GM12878 (cell line): Measurements from ENCODE around the gene CLIP1. TPM values are rescaled to one million over a fixed set of nuclear protein-coding genes. Genes with fewer than 3 reads are reported as not detected.

Experiments used
- BHLHE40 ChIP-seq, 2 experiments: fragments of 450-650 bp in 1 of 2; IDR thresholded peaks; 2 replicates each; pipeline ENCODE4 v1.6.1; 2011 to 2017; ENCODE audit warnings: low read depth in 2 of 2, borderline replicate concordance in 1 of 2, improper control_type of control experiment in 1 of 2, low read length in 1 of 2, mild to moderate bottlenecking in 1 of 2
- ETV6 ChIP-seq, 2 experiments: fragments of 450-650 bp in 1 of 2; IDR thresholded peaks in 1 of 2; conservative IDR thresholded peaks in 1 of 2; 2 replicates each; pipeline ENCODE4 v1.6.1; 2014; ENCODE audit warnings: antibody characterized with exemption in 1 of 2, borderline replicate concordance in 1 of 2, low read depth in 1 of 2, mild to moderate bottlenecking in 1 of 2, moderate library complexity in 1 of 2
- FOS ChIP-seq: IDR thresholded peaks from 3 replicates; pipeline ENCODE4 v1.6.1; 2011; ENCODE audit warnings: borderline replicate concordance; ENCODE audit not compliant: insufficient read length; ENCODE audit errors: extremely low read depth
- JUND ChIP-seq: IDR thresholded peaks from 2 replicates; pipeline ENCODE4 v1.6.1; 2012; ENCODE audit warnings: low read depth, mild to moderate bottlenecking, low read length, improper control_type of control experiment, moderate library complexity
- KLF5 ChIP-seq: fragments of 450-650 bp; IDR thresholded peaks from 2 replicates; pipeline ENCODE4 v1.6.1; 2014; ENCODE audit warnings: mild to moderate bottlenecking; ENCODE audit not compliant: partially characterized antibody
- MTA2 ChIP-seq: fragments of 450-650 bp; IDR thresholded peaks from 2 replicates; pipeline ENCODE4 v1.6.1; 2016; ENCODE audit warnings: low read depth, mild to moderate bottlenecking, moderate library complexity
- NBN ChIP-seq: fragments of 450-650 bp; IDR thresholded peaks from 2 replicates; pipeline ENCODE4 v1.6.1; 2016
- PML ChIP-seq: IDR thresholded peaks from 2 replicates; pipeline ENCODE4 v1.6.1; 2012; ENCODE audit warnings: low read length, inconsistent platforms
- SPI1 ChIP-seq: IDR thresholded peaks from 2 replicates; pipeline ENCODE4 v1.6.1; 2011; ENCODE audit warnings: low read depth, mild to moderate bottlenecking, low read length, moderate library complexity, borderline replicate concordance; ENCODE audit not compliant: insufficient read depth
- SREBF2 ChIP-seq: IDR thresholded peaks from 2 replicates; pipeline ENCODE4 v1.6.1; 2012; ENCODE audit warnings: mild to moderate bottlenecking, low read length
- YBX1 ChIP-seq: fragments of 450-650 bp; IDR thresholded peaks from 2 replicates; pipeline ENCODE4 v1.6.1; 2016; ENCODE audit warnings: antibody characterized with exemption
- ZNF24 ChIP-seq: fragments of 450-650 bp; IDR thresholded peaks from 2 replicates; pipeline ENCODE4 v1.6.1; 2017; ENCODE audit warnings: antibody characterized with exemption, mild to moderate bottlenecking
- polyA plus RNA-seq, 11 experiments: library from polyadenylated mRNA; depleted of rRNA in 4 of 11; unstranded in 6 of 11; stranded (reverse) in 5 of 11; fragments of >200 nt; fragmentation: Nextera tagmentation in 4 of 11; fragmentation: Illumina TruSeq in 1 of 11; extraction: Ambion mirVana in 4 of 11; extraction: Trizol in 1 of 11; gene quantifications; 1 replicate in 1 of 11; 2 replicates in 10 of 11; pipeline versions ENCODE4 v1.2.1 to v1.2.3, GENCODE V29; 2011 to 2016; ENCODE audit warnings: inconsistent platforms in 2 of 11, missing spikeins in 2 of 11, low read depth in 1 of 11
- total RNA-seq, 4 experiments: library from RNA; depleted of rRNA in 3 of 4; stranded (reverse); fragments of >200 nt in 3 of 4; fragmentation: Illumina TruSeq in 1 of 4; extraction: Trizol in 1 of 4; gene quantifications; 2 replicates each; pipeline versions ENCODE4 v1.2.1 to v1.2.3, GENCODE V29; 2013 to 2021
- TF ChIP-seq, protein P1 (sequence below): IDR thresholded peaks from 2 replicates; pipeline ENCODE4 v1.6.1; 2011; ENCODE audit warnings: low read depth, low read length, improper control_type of control experiment, borderline replicate concordance
- TF ChIP-seq, protein P2 (sequence below): fragments of 450-650 bp; IDR thresholded peaks from 2 replicates; pipeline ENCODE4 v1.6.1; 2017; ENCODE audit warnings: mild to moderate bottlenecking, moderate library complexity
- TF ChIP-seq, protein P3 (sequence below): fragments of 450-650 bp; formaldehyde crosslinking; IDR thresholded peaks from 2 replicates; pipeline ENCODE4 v1.5.0; 2022; ENCODE audit warnings: mild to moderate bottlenecking, missing genetic modification characterization
- TF ChIP-seq, protein P4 (sequence below): fragments of 450-650 bp; IDR thresholded peaks from 2 replicates; pipeline ENCODE4 v1.6.1; 2017; ENCODE audit warnings: mild to moderate bottlenecking, moderate library complexity

Gene CLIP1
- total and polyA plus RNA-seq, 10 of the 15 experiments (the other 5 are each of a cell fraction or from before 2014, with no cell fraction given) = 6.0 to 45.4 (median 25.2) TPM

DNA sequence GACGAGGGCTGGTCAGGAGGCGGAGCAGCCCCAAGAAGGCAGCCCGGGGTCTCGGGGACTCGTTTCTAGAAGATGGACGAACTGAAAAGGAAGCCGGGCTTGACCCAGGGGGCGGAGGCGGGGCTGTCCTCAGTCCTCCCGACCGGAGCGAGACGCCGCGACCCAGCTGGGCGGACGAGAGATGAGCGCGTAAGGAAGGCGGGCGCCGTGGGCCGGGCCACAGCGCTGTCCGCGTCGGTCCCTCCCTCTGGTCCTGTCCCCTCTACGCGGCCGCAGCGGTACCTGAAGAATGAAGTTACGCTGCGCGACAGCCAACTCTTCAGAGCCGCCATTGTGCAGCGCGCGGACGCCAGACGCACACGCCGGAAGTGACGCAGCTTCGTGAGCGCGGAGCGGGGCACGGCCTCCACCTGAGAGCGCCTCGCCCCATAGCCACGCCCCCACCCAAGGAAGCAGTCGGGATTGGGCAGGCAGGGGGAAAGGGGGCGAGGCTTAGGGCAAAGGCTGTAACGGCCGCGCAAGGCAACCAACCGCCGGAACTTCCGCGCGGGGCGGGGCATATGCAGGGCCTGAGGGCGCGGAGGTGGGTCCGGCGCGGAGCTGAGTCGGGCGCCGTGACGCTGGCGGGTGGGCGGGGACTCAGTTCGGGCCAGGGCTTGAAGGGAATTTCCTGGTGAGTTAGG is 196.6 kb downstream of the CLIP1 start, which contains the start of gene DIABLO (continued):
- TF ChIP-seq ETV6 (conservative IDR thresholded peaks at IDR 0.05 in 1 of 2, IDR thresholded peaks at IDR 0.05 in 1 of 2; ENCODE audit: borderline replicate concordance in 1 of 2, low read depth in 1 of 2) = no peak
- 0 out of 2 replicates have a peak, but pooled peaks have one; percentile 36 for TF ChIP-seq SREBF2
- TF ChIP-seq JUND = no peak
- no peak for TF ChIP-seq YBX1
- TF ChIP-seq, protein P1, sequence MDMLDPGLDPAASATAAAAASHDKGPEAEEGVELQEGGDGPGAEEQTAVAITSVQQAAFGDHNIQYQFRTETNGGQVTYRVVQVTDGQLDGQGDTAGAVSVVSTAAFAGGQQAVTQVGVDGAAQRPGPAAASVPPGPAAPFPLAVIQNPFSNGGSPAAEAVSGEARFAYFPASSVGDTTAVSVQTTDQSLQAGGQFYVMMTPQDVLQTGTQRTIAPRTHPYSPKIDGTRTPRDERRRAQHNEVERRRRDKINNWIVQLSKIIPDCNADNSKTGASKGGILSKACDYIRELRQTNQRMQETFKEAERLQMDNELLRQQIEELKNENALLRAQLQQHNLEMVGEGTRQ = no peak
- TF ChIP-seq, protein P2, sequence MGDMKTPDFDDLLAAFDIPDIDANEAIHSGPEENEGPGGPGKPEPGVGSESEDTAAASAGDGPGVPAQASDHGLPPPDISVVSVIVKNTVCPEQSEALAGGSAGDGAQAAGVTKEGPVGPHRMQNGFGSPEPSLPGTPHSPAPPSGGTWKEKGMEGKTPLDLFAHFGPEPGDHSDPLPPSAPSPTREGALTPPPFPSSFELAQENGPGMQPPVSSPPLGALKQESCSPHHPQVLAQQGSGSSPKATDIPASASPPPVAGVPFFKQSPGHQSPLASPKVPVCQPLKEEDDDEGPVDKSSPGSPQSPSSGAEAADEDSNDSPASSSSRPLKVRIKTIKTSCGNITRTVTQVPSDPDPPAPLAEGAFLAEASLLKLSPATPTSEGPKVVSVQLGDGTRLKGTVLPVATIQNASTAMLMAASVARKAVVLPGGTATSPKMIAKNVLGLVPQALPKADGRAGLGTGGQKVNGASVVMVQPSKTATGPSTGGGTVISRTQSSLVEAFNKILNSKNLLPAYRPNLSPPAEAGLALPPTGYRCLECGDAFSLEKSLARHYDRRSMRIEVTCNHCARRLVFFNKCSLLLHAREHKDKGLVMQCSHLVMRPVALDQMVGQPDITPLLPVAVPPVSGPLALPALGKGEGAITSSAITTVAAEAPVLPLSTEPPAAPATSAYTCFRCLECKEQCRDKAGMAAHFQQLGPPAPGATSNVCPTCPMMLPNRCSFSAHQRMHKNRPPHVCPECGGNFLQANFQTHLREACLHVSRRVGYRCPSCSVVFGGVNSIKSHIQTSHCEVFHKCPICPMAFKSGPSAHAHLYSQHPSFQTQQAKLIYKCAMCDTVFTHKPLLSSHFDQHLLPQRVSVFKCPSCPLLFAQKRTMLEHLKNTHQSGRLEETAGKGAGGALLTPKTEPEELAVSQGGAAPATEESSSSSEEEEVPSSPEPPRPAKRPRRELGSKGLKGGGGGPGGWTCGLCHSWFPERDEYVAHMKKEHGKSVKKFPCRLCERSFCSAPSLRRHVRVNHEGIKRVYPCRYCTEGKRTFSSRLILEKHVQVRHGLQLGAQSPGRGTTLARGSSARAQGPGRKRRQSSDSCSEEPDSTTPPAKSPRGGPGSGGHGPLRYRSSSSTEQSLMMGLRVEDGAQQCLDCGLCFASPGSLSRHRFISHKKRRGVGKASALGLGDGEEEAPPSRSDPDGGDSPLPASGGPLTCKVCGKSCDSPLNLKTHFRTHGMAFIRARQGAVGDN = peak; percentile 46; the same call in 1 of the 2 replicates
- TF ChIP-seq NBN = peak; percentile 92
- TF ChIP-seq BHLHE40 (IDR thresholded peaks at IDR 0.05; ENCODE audit: borderline replicate concordance in 1 of 2, low read depth in 2 of 2, low read length in 1 of 2) = peak in 1 of 2 experiments; percentile 65; a peak in 2 of 4 replicates
- no peak for TF ChIP-seq FOS
- TF ChIP-seq KLF5 = peak; percentile 89
- TF ChIP-seq, protein P3, sequence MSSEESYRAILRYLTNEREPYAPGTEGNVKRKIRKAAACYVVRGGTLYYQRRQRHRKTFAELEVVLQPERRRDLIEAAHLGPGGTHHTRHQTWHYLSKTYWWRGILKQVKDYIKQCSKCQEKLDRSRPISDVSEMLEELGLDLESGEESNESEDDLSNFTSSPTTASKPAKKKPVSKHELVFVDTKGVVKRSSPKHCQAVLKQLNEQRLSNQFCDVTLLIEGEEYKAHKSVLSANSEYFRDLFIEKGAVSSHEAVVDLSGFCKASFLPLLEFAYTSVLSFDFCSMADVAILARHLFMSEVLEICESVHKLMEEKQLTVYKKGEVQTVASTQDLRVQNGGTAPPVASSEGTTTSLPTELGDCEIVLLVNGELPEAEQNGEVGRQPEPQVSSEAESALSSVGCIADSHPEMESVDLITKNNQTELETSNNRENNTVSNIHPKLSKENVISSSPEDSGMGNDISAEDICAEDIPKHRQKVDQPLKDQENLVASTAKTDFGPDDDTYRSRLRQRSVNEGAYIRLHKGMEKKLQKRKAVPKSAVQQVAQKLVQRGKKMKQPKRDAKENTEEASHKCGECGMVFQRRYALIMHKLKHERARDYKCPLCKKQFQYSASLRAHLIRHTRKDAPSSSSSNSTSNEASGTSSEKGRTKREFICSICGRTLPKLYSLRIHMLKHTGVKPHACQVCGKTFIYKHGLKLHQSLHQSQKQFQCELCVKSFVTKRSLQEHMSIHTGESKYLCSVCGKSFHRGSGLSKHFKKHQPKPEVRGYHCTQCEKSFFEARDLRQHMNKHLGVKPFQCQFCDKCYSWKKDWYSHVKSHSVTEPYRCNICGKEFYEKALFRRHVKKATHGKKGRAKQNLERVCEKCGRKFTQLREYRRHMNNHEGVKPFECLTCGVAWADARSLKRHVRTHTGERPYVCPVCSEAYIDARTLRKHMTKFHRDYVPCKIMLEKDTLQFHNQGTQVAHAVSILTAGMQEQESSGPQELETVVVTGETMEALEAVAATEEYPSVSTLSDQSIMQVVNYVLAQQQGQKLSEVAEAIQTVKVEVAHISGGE (CRISPR knock-in tag) = 0 out of 2 replicates have a peak, but pooled peaks have one; percentile 2
- TF ChIP-seq ZNF24 = no peak
- peak; percentile 67; the same call in 1 of the 2 replicates for TF ChIP-seq PML
- no peak for TF ChIP-seq SPI1
- TF ChIP-seq, protein P4, sequence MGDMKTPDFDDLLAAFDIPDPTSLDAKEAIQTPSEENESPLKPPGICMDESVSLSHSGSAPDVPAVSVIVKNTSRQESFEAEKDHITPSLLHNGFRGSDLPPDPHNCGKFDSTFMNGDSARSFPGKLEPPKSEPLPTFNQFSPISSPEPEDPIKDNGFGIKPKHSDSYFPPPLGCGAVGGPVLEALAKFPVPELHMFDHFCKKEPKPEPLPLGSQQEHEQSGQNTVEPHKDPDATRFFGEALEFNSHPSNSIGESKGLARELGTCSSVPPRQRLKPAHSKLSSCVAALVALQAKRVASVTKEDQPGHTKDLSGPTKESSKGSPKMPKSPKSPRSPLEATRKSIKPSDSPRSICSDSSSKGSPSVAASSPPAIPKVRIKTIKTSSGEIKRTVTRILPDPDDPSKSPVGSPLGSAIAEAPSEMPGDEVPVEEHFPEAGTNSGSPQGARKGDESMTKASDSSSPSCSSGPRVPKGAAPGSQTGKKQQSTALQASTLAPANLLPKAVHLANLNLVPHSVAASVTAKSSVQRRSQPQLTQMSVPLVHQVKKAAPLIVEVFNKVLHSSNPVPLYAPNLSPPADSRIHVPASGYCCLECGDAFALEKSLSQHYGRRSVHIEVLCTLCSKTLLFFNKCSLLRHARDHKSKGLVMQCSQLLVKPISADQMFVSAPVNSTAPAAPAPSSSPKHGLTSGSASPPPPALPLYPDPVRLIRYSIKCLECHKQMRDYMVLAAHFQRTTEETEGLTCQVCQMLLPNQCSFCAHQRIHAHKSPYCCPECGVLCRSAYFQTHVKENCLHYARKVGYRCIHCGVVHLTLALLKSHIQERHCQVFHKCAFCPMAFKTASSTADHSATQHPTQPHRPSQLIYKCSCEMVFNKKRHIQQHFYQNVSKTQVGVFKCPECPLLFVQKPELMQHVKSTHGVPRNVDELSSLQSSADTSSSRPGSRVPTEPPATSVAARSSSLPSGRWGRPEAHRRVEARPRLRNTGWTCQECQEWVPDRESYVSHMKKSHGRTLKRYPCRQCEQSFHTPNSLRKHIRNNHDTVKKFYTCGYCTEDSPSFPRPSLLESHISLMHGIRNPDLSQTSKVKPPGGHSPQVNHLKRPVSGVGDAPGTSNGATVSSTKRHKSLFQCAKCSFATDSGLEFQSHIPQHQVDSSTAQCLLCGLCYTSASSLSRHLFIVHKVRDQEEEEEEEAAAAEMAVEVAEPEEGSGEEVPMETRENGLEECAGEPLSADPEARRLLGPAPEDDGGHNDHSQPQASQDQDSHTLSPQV = no peak
- no peak for TF ChIP-seq MTA2
